ENCODE measurements around the gene ZBTB25. TPM values are rescaled to one million over a fixed set of nuclear protein-coding genes. Genes with fewer than 3 reads are reported as not detected.
A peak's percentile ranks its signal among the peaks of the same experiment; 100 is the strongest.

Gene ZBTB25
- total RNA-seq, 1 donor from 2014 or later, result 9.4 TPM

GRCh38 chr14:64411001-64411400 is 92.6 kb downstream of the ZBTB25 start:
- Mint-ChIP-seq H3K36me3 (ENCODE audit: unreplicated experiment) (no peaks in the 10 kb centered on the region), H3K27ac (ENCODE audit: unreplicated experiment) (peak overlapping the region; percentile 68), H3K27me3 (ENCODE audit: unreplicated experiment) (no peaks in the 10 kb centered on the region), H3K4me1 (ENCODE audit: low read depth, unreplicated experiment) (peaks cover 5% of the 10 kb centered on the region), H3K9me3 (ENCODE audit: unreplicated experiment) (peaks cover 1% of the 10 kb centered on the region), H3K4me3 (ENCODE audit: unreplicated experiment) (no peak overlapping the region)
- no peak for DNase-seq
- no peak for TF ChIP-seq CTCF (IDR thresholded peaks at IDR 0.05; ENCODE audit: partially characterized antibody, unreplicated experiment)

- Mint-ChIP-seq H3K27ac (ENCODE audit: unreplicated experiment) (no peak overlapping the region), H3K27me3 (ENCODE audit: unreplicated experiment) (no peaks in the 10 kb centered on the region), H3K4me1 (ENCODE audit: low read depth, unreplicated experiment) (peaks cover 5% of the 10 kb centered on the region), H3K36me3 (ENCODE audit: unreplicated experiment) (no peaks in the 10 kb centered on the region), H3K4me3 (ENCODE audit: unreplicated experiment) (no peak overlapping the region), H3K9me3 (ENCODE audit: unreplicated experiment) (peaks cover 1% of the 10 kb centered on the region)
- DNase-seq, result no peak
- no peak for TF ChIP-seq CTCF (IDR thresholded peaks at IDR 0.05; ENCODE audit: partially characterized antibody, unreplicated experiment)
Measured at GRCh38 chr14:64410084-64410774, 93.4 kb downstream of the ZBTB25 start.

- Mint-ChIP-seq H3K4me1 (ENCODE audit: low read depth, unreplicated experiment) (peaks cover 5% of the 10 kb centered on the region), H3K27ac (ENCODE audit: unreplicated experiment) (no peak overlapping the region), H3K4me3 (ENCODE audit: unreplicated experiment) (no peak overlapping the region), H3K9me3 (ENCODE audit: unreplicated experiment) (peaks cover 1% of the 10 kb centered on the region), H3K27me3 (ENCODE audit: unreplicated experiment) (no peaks in the 10 kb centered on the region), H3K36me3 (ENCODE audit: unreplicated experiment) (no peaks in the 10 kb centered on the region)
- DNase-seq, result no peak
- TF ChIP-seq CTCF (IDR thresholded peaks at IDR 0.05; ENCODE audit: partially characterized antibody, unreplicated experiment), result no peak
Measured at GRCh38 chr14:64409126-64409920, 94.3 kb downstream of the ZBTB25 start.

- no peaks in the 10 kb centered on the region for H3K36me3 Mint-ChIP-seq (ENCODE audit: unreplicated experiment)
- H3K4me3 Mint-ChIP-seq (ENCODE audit: unreplicated experiment), result no peak overlapping the region
- no peak for DNase-seq
- no peaks in the 10 kb centered on the region for H3K27me3 Mint-ChIP-seq (ENCODE audit: unreplicated experiment)
- TF ChIP-seq CTCF (IDR thresholded peaks at IDR 0.05; ENCODE audit: partially characterized antibody, unreplicated experiment), result no peak
- peaks cover 1% of the 10 kb centered on the region for H3K9me3 Mint-ChIP-seq (ENCODE audit: unreplicated experiment)
- peaks cover 5% of the 10 kb centered on the region for H3K4me1 Mint-ChIP-seq (ENCODE audit: low read depth, unreplicated experiment)
- H3K27ac Mint-ChIP-seq (ENCODE audit: unreplicated experiment), result no peak overlapping the region
Measured at GRCh38 chr14:64407329-64407728, 96.3 kb downstream of the ZBTB25 start.

- no peak overlapping the region for H3K27ac Mint-ChIP-seq (ENCODE audit: unreplicated experiment)
- H3K27me3 Mint-ChIP-seq (ENCODE audit: unreplicated experiment), result no peaks in the 10 kb centered on the region
- H3K4me3 Mint-ChIP-seq (ENCODE audit: unreplicated experiment), result no peak overlapping the region
- no peaks in the 10 kb centered on the region for H3K9me3 Mint-ChIP-seq (ENCODE audit: unreplicated experiment)
- TF ChIP-seq CTCF (IDR thresholded peaks at IDR 0.05; ENCODE audit: partially characterized antibody, unreplicated experiment), result no peak
- no peak for DNase-seq
- H3K4me1 Mint-ChIP-seq (ENCODE audit: low read depth, unreplicated experiment), result no peaks in the 10 kb centered on the region
- no peaks in the 10 kb centered on the region for H3K36me3 Mint-ChIP-seq (ENCODE audit: unreplicated experiment)
Measured at GRCh38 chr14:64405295-64405694, 98.3 kb downstream of the ZBTB25 start.

Measured in glutamatergic neuron (in vitro differentiated cells).